ENCODE data around the gene THEM4. TPM values are rescaled to one million over a fixed set of nuclear protein-coding genes. Genes with fewer than 3 reads are reported as not detected.
A peak's percentile ranks its signal among the peaks of the same experiment; 100 is the strongest.

The THEM4 gene
- total RNA-seq, 1 experiment from 2014 or later = 87.8 TPM

GRCh38 chr1:151839082-151839412, 70.3 kb downstream of the THEM4 start:
- Histone ChIP-seq H3K79me2 (ENCODE audit: low read length) (no peaks in the 10 kb centered on the region), H3K4me2 (ENCODE audit: low read depth, low read length, poor library complexity, severe bottlenecking) (peak overlapping the region; percentile 46), H3K27ac (ENCODE audit: low read length) (no peak overlapping the region), H4K20me1 (ENCODE audit: insufficient read depth, low read depth, low read length) (no peaks in the 10 kb centered on the region), H3K9me2 (replicated peaks; ENCODE audit: insufficient read depth, low read length) (no peaks in the 10 kb centered on the region), H2AFZ (ENCODE audit: low read length) (no peak overlapping the region), H3K9me3 (ENCODE audit: low read length) (no peaks in the 10 kb centered on the region), H3K36me3 (ENCODE audit: insufficient read depth, low read length) (no peaks in the 10 kb centered on the region), H3K4me1 (ENCODE audit: low read length) (peaks cover 25% of the 10 kb centered on the region), H3K27me3 (ENCODE audit: low read length) (no peaks in the 10 kb centered on the region), H3K9ac (ENCODE audit: low read length) (no peak overlapping the region), H3K4me3 (ENCODE audit: low read length) (peak overlapping the region; percentile 34; the same call in 1 of the 2 replicates)
- DNase-seq = no peak

DNA sequence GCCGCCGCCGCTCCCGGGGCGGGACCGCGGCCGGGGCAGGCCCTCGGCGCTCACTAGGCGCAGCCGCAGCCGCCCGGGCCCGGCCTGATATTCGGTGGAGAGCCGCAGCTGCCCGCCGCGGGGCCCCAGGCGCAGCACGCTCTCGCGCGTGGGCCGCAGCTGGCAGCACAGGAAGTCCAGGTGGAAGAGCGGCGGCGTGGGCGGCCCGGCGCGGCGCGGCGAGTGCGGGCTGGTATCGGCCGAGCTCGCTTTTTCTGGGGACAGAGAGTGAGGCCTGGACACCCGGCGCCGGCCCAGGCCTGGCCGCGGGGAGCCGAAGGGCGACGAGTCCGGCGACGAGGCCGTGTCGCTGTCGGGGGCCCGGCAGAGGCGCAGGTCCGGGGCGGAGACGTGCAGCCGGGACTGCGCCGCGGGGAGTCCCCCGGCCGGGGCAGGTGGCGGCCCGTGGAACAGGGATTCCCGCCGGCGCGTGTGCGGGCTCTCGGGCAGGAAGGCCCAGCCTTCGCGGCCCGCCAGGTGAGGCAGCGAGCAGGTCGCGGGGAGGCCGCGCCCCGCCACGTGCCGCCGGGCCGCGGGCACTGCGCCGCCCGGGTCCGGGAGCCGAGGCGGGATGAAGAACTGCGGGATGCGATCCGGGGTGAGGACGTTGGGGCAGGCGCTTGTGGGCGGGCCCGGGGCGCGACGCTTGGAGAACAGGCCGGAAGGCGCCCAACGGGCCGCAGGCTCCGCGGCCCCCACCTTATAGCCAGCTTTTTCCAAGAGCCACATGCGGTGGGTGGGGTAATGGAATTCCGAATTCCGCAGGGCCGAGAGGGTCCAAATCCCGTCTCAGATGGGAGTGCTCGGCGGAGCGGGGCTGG, 70.9 kb downstream of the THEM4 start:
- no peak for DNase-seq
- Histone ChIP-seq H2AFZ (ENCODE audit: low read length) (no peak overlapping the region), H3K4me1 (ENCODE audit: low read length) (peaks cover 19% of the 10 kb centered on the region), H4K20me1 (ENCODE audit: insufficient read depth, low read depth, low read length) (no peaks in the 10 kb centered on the region), H3K79me2 (ENCODE audit: low read length) (no peaks in the 10 kb centered on the region), H3K36me3 (ENCODE audit: insufficient read depth, low read length) (no peaks in the 10 kb centered on the region), H3K9ac (ENCODE audit: low read length) (peak overlapping the region; percentile 15; the same call in 1 of the 2 replicates), H3K9me2 (replicated peaks; ENCODE audit: insufficient read depth, low read length) (no peaks in the 10 kb centered on the region), H3K27ac (ENCODE audit: low read length) (no peak overlapping the region), H3K9me3 (ENCODE audit: low read length) (no peaks in the 10 kb centered on the region), H3K27me3 (ENCODE audit: low read length) (no peaks in the 10 kb centered on the region), H3K4me3 (ENCODE audit: low read length) (peak overlapping the region; percentile 34; the same call in 1 of the 2 replicates), H3K4me2 (ENCODE audit: low read depth, low read length, poor library complexity, severe bottlenecking) (peak overlapping the region; percentile 46)

DNA sequence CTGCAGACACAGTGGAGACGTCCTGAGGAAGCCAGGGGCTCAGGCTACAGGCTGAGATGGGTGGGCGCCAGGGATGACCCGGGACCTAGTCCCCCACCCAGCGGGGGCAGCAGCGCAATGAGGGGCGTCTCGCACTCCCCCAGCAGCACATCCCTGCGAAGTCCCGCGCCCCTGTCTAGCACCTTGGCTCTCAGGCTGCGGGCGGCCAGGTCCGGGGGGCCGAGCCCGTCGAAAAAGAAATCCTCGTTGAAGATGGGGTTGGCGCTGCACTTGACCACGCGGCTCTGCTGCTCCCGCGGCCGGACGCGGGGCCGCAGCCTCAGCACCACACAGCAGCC, 71.5 kb downstream of the THEM4 start:
- Histone ChIP-seq H3K9me2 (replicated peaks; ENCODE audit: insufficient read depth, low read length) (no peaks in the 10 kb centered on the region), H3K79me2 (ENCODE audit: low read length) (no peaks in the 10 kb centered on the region), H3K9me3 (ENCODE audit: low read length) (no peaks in the 10 kb centered on the region), H4K20me1 (ENCODE audit: insufficient read depth, low read depth, low read length) (no peaks in the 10 kb centered on the region), H3K9ac (ENCODE audit: low read length) (peak overlapping the region; percentile 15; the same call in 1 of the 2 replicates), H3K36me3 (ENCODE audit: insufficient read depth, low read length) (no peaks in the 10 kb centered on the region), H3K4me3 (ENCODE audit: low read length) (no peak overlapping the region), H3K4me1 (ENCODE audit: low read length) (peaks cover 13% of the 10 kb centered on the region), H3K27me3 (ENCODE audit: low read length) (no peaks in the 10 kb centered on the region), H3K27ac (ENCODE audit: low read length) (no peak overlapping the region), H2AFZ (ENCODE audit: low read length) (no peak overlapping the region), H3K4me2 (ENCODE audit: low read depth, low read length, poor library complexity, severe bottlenecking) (no peak overlapping the region)
- no peak for DNase-seq

GRCh38 chr1:151837197-151837596, 72.1 kb downstream of the THEM4 start:
- H3K27ac ChIP-seq (ENCODE audit: low read length) = no peak overlapping the region
- H3K9me2 ChIP-seq (replicated peaks; ENCODE audit: insufficient read depth, low read length) = no peaks in the 10 kb centered on the region
- DNase-seq = no peak
- no peaks in the 10 kb centered on the region for H3K79me2 ChIP-seq (ENCODE audit: low read length)
- no peak overlapping the region for H3K4me3 ChIP-seq (ENCODE audit: low read length)
- H2AFZ ChIP-seq (ENCODE audit: low read length) = no peak overlapping the region
- H3K4me2 ChIP-seq (ENCODE audit: low read depth, low read length, poor library complexity, severe bottlenecking) = no peak overlapping the region
- H4K20me1 ChIP-seq (ENCODE audit: insufficient read depth, low read depth, low read length) = no peaks in the 10 kb centered on the region
- no peaks in the 10 kb centered on the region for H3K36me3 ChIP-seq (ENCODE audit: insufficient read depth, low read length)
- no peaks in the 10 kb centered on the region for H3K9me3 ChIP-seq (ENCODE audit: low read length)
- H3K4me1 ChIP-seq (ENCODE audit: low read length) = peaks cover 12% of the 10 kb centered on the region
- H3K27me3 ChIP-seq (ENCODE audit: low read length) = no peaks in the 10 kb centered on the region
- H3K9ac ChIP-seq (ENCODE audit: low read length) = no peak overlapping the region

DNA sequence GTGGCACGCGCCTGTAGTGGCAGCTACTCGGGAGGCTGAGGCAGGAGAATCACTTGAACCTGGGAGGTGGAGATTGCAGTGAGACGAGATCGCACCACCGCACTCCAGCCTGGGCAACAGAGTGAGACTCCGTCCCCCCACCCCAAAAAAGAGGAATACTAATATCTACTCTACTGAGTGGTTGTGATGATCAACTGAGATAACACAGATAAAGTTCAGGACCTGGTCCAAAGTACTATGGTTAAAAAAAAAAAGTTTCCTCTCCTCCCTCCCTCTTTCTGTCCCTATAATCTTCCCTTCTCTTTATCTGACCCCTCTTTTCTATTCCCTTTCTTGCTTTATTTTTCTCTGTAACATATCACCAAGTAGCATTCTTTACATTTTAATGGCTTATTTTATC, 73.7 kb downstream of the THEM4 start:
- H3K9ac ChIP-seq (ENCODE audit: low read length) = no peak overlapping the region
- DNase-seq = no peak
- peaks cover 12% of the 10 kb centered on the region for H3K4me1 ChIP-seq (ENCODE audit: low read length)
- no peak overlapping the region for H3K27ac ChIP-seq (ENCODE audit: low read length)
- H3K79me2 ChIP-seq (ENCODE audit: low read length) = no peaks in the 10 kb centered on the region
- no peak overlapping the region for H3K4me3 ChIP-seq (ENCODE audit: low read length)
- H2AFZ ChIP-seq (ENCODE audit: low read length) = no peak overlapping the region
- no peaks in the 10 kb centered on the region for H4K20me1 ChIP-seq (ENCODE audit: insufficient read depth, low read depth, low read length)
- H3K9me2 ChIP-seq (replicated peaks; ENCODE audit: insufficient read depth, low read length) = no peaks in the 10 kb centered on the region
- no peaks in the 10 kb centered on the region for H3K36me3 ChIP-seq (ENCODE audit: insufficient read depth, low read length)
- H3K4me2 ChIP-seq (ENCODE audit: low read depth, low read length, poor library complexity, severe bottlenecking) = no peak overlapping the region
- H3K27me3 ChIP-seq (ENCODE audit: low read length) = no peaks in the 10 kb centered on the region
- no peaks in the 10 kb centered on the region for H3K9me3 ChIP-seq (ENCODE audit: low read length)

GRCh38 chr1:151834239-151834638, 75.1 kb downstream of the THEM4 start:
- Histone ChIP-seq H3K4me2 (ENCODE audit: low read depth, low read length, poor library complexity, severe bottlenecking) (no peak overlapping the region), H3K9me2 (replicated peaks; ENCODE audit: insufficient read depth, low read length) (no peaks in the 10 kb centered on the region), H3K4me3 (ENCODE audit: low read length) (no peak overlapping the region), H3K79me2 (ENCODE audit: low read length) (no peaks in the 10 kb centered on the region), H4K20me1 (ENCODE audit: insufficient read depth, low read depth, low read length) (no peaks in the 10 kb centered on the region), H3K9ac (ENCODE audit: low read length) (no peak overlapping the region), H3K36me3 (ENCODE audit: insufficient read depth, low read length) (no peaks in the 10 kb centered on the region), H3K27me3 (ENCODE audit: low read length) (no peaks in the 10 kb centered on the region), H3K9me3 (ENCODE audit: low read length) (no peaks in the 10 kb centered on the region), H2AFZ (ENCODE audit: low read length) (no peak overlapping the region), H3K4me1 (ENCODE audit: low read length) (peaks cover 8% of the 10 kb centered on the region), H3K27ac (ENCODE audit: low read length) (no peak overlapping the region)
- no peak for DNase-seq

DNA sequence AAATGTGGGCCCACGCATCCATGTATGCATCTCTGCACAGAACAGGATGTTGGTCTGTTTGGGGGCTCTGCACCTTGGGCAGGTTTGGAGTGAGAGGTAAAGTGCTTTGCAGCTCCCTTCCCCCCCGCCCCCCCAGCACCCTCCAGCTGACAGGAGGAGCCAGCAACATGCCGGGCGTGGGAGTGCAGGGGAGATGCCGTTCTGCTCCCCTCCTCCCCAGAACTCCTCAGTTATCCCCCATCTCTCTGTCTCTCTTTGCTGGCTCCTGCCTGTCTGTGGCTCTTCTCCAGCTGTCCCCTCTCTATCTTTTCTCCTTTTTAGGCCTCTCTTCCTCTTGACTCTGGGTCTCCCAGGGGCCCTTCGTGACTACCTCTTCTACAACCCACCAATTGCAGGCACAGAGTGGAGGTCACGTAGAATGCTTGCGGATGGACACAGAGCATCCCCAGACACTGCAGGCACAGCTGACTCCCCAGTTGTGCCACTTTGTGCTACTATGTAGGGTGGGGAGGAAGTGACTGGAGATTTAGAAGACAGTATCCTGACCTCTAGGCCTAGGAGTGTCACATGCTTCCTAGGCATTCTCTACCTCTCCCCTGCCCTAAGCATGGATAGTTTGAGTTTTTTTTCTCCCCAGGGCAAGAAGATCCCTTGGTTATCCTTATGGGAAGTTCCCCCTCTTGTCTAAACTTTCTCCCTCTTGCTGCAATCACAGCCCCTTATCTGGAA, 76.0 kb downstream of the THEM4 start:
- Histone ChIP-seq H3K9me2 (replicated peaks; ENCODE audit: insufficient read depth, low read length) (no peaks in the 10 kb centered on the region), H2AFZ (ENCODE audit: low read length) (no peak overlapping the region), H3K4me2 (ENCODE audit: low read depth, low read length, poor library complexity, severe bottlenecking) (no peak overlapping the region), H4K20me1 (ENCODE audit: insufficient read depth, low read depth, low read length) (no peaks in the 10 kb centered on the region), H3K4me1 (ENCODE audit: low read length) (no peaks in the 10 kb centered on the region), H3K4me3 (ENCODE audit: low read length) (no peak overlapping the region), H3K36me3 (ENCODE audit: insufficient read depth, low read length) (no peaks in the 10 kb centered on the region), H3K27me3 (ENCODE audit: low read length) (no peaks in the 10 kb centered on the region), H3K27ac (ENCODE audit: low read length) (no peak overlapping the region), H3K9me3 (ENCODE audit: low read length) (no peaks in the 10 kb centered on the region), H3K79me2 (ENCODE audit: low read length) (no peaks in the 10 kb centered on the region), H3K9ac (ENCODE audit: low read length) (no peak overlapping the region)
- no peak for DNase-seq

DNA sequence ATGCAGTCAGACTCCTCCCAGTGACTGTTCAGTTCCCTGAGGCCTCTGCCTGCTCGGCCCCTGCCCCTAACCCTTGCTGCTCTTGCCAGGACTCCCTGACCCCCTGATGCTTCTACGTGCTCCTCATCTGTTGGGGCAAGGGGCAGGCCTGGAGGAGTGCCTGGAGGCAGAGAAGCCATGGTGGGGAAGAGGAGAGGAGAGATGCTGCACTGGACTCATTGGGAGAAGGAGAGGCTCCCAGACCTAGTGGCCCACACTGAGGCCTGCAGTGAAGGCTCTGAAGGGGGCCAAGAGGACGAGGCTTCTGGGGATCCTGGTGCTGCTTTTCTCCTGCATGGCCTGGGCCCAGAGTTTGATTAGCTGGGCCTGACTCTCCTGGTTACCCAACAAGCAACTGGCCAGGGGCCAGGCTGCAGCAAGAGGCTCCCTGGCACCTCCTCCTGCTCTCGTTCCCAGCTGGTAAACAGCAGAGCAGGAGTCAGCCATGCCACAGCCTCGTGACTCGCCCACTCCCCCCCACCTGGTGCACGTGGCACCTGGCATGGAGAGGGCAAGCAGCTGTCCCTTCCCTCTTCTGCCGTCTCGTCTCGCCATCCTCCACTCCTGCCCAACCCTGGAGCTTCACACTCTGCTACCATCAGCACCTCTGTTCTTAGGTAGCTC, 76.9 kb downstream of the THEM4 start:
- H2AFZ ChIP-seq (ENCODE audit: low read length) = no peak overlapping the region
- no peaks in the 10 kb centered on the region for H3K79me2 ChIP-seq (ENCODE audit: low read length)
- H3K9ac ChIP-seq (ENCODE audit: low read length) = no peak overlapping the region
- no peaks in the 10 kb centered on the region for H3K36me3 ChIP-seq (ENCODE audit: insufficient read depth, low read length)
- no peak overlapping the region for H3K27ac ChIP-seq (ENCODE audit: low read length)
- H3K4me1 ChIP-seq (ENCODE audit: low read length) = no peaks in the 10 kb centered on the region
- H3K9me3 ChIP-seq (ENCODE audit: low read length) = no peaks in the 10 kb centered on the region
- no peaks in the 10 kb centered on the region for H3K27me3 ChIP-seq (ENCODE audit: low read length)
- no peaks in the 10 kb centered on the region for H3K9me2 ChIP-seq (replicated peaks; ENCODE audit: insufficient read depth, low read length)
- DNase-seq = no peak
- no peaks in the 10 kb centered on the region for H4K20me1 ChIP-seq (ENCODE audit: insufficient read depth, low read depth, low read length)
- no peak overlapping the region for H3K4me3 ChIP-seq (ENCODE audit: low read length)
- H3K4me2 ChIP-seq (ENCODE audit: low read depth, low read length, poor library complexity, severe bottlenecking) = no peak overlapping the region
